Right lobe of liver (tissue), 4 donors: ENCODE measurements around the gene PCYT1A.

Source experiments
- CTCF ChIP-seq, 4 donors: fragments of 200-600 bp in 3 of 4; fragments of 450-650 bp in 1 of 4; IDR thresholded peaks; one replicate each; pipeline versions ENCODE4 v1.5.1 to v1.8.0; 2016 to 2022; ENCODE audit warnings: antibody characterized with exemption in 4 of 4, mild to moderate bottlenecking in 2 of 4
- POLR2A ChIP-seq: fragments of 450-650 bp; IDR thresholded peaks from one replicate; pipeline ENCODE4 v1.6.1; 2017; ENCODE audit warnings: antibody characterized with exemption, mild to moderate bottlenecking
- donor health status: DM: no; HTN: no; CAD: no.
- donor health status: DM: no; HTN: no; CAD: no.
- donor health status: DM: no; HTN: yes; CAD: no.

DNA sequence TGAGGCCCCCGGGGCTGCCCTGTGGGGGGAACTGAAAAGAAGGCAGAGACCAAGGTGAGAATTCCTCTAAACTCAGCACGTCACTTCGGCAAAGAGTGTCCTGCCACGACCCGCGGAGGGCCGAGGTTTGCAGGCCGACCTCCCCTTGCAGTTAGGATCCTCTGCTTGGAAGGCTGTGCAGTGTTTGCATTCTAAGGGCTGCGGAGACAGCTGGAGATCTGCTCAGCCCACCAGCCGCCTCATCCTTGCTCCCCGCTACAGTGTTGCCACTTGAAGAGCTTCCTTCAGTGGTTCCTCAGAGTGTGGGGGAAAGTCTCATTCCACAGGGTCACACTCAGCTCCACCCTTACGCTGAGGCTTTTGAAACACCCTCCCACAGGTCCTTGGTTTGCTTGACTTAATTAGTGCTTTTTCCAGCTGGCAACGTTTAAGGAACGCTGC lies 60.4 kb downstream of the PCYT1A start:
- TF ChIP-seq CTCF (IDR thresholded peaks at IDR 0.05): no peak
- TF ChIP-seq POLR2A: no peak
